ENCODE measurements around the gene CAMP. TPM values are rescaled to one million over a fixed set of nuclear protein-coding genes. Genes with fewer than 3 reads are reported as not detected.

CAMP gene
- total and polyA plus RNA-seq, 2 of the 13 experiments (the other 11 are each of a cell fraction or from before 2014, with no cell fraction given) = not detected

DNA sequence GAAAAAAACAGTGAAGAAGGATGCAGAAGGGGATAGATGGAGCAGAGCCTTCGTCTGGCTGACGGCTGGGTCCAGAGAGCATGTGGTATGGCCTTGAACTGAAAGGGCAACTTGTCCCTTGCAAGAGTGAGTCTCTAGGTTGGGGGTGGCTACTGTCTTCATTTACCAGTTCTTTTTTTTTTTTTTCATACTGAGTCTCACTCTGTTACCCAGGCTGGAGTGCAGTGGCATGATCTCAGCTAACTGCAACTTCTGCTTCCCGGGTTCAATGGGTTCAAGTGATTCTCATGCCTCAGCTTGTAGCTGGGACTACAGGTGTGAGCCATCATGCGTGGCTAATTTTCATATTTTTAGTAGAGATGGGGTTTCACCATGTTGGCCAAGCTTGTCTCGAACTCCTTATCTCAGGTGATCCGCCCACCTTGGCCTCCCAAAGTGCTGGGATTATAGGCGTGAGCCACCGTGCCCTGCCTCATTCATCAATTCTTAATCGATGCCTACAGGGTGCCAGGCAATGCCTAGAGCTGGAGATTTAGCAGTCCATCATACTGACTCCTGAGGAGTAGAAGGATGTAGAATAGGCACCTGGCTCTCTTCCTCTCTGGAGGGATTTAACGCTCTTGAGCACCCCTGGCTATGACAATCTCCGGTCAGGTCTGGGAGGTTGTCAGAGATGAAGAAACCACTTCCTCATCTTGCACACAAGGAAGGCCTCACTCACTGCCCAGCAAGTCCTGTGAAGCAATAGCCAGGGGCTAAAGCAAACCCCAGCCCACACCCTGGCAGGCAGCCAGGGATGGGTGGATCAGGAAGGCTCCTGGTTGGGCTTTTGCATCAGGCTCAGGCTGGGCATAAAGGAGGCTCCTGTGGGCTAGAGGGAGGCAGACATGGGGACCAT, at the start of gene CAMP (continued):
- TF ChIP-seq ZNF230 (CRISPR knock-in tag; IDR thresholded peaks at IDR 0.05) (no peak), ZNF547 (CRISPR knock-in tag; IDR thresholded peaks at IDR 0.05) (no peak), ZSCAN20 (CRISPR knock-in tag; IDR thresholded peaks at IDR 0.05; ENCODE audit: borderline replicate concordance) (no peak), ZNF292 (CRISPR knock-in tag; IDR thresholded peaks at IDR 0.05; ENCODE audit: borderline replicate concordance, low read depth) (no peak), ZNF225 (CRISPR knock-in tag; IDR thresholded peaks at IDR 0.05) (no peak), ZNF160 (CRISPR knock-in tag; IDR thresholded peaks at IDR 0.05) (no peak), FLYWCH1 (CRISPR knock-in tag; IDR thresholded peaks at IDR 0.05) (no peak), ZNF337 (CRISPR knock-in tag; IDR thresholded peaks at IDR 0.05; ENCODE audit: borderline replicate concordance, low read depth) (no peak), MAFK (conservative IDR thresholded peaks at IDR 0.05 in 1 of 2, IDR thresholded peaks at IDR 0.05 in 1 of 2; ENCODE audit: low read length in 2 of 2) (no peak)
- TF ChIP-seq, protein P1, sequence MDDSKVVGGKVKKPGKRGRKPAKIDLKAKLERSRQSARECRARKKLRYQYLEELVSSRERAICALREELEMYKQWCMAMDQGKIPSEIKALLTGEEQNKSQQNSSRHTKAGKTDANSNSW (CRISPR knock-in tag; IDR thresholded peaks at IDR 0.05; ENCODE audit: borderline replicate concordance) = no peak
- TF ChIP-seq, protein P2, sequence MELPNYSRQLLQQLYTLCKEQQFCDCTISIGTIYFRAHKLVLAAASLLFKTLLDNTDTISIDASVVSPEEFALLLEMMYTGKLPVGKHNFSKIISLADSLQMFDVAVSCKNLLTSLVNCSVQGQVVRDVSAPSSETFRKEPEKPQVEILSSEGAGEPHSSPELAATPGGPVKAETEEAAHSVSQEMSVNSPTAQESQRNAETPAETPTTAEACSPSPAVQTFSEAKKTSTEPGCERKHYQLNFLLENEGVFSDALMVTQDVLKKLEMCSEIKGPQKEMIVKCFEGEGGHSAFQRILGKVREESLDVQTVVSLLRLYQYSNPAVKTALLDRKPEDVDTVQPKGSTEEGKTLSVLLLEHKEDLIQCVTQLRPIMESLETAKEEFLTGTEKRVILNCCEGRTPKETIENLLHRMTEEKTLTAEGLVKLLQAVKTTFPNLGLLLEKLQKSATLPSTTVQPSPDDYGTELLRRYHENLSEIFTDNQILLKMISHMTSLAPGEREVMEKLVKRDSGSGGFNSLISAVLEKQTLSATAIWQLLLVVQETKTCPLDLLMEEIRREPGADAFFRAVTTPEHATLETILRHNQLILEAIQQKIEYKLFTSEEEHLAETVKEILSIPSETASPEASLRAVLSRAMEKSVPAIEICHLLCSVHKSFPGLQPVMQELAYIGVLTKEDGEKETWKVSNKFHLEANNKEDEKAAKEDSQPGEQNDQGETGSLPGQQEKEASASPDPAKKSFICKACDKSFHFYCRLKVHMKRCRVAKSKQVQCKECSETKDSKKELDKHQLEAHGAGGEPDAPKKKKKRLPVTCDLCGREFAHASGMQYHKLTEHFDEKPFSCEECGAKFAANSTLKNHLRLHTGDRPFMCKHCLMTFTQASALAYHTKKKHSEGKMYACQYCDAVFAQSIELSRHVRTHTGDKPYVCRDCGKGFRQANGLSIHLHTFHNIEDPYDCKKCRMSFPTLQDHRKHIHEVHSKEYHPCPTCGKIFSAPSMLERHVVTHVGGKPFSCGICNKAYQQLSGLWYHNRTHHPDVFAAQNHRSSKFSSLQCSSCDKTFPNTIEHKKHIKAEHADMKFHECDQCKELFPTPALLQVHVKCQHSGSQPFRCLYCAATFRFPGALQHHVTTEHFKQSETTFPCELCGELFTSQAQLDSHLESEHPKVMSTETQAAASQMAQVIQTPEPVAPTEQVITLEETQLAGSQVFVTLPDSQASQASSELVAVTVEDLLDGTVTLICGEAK (IDR thresholded peaks at IDR 0.05) = no peak
- TF ChIP-seq, protein P2 (CRISPR knock-in tag; IDR thresholded peaks at IDR 0.05) = no peak
- TF ChIP-seq, protein P3, sequence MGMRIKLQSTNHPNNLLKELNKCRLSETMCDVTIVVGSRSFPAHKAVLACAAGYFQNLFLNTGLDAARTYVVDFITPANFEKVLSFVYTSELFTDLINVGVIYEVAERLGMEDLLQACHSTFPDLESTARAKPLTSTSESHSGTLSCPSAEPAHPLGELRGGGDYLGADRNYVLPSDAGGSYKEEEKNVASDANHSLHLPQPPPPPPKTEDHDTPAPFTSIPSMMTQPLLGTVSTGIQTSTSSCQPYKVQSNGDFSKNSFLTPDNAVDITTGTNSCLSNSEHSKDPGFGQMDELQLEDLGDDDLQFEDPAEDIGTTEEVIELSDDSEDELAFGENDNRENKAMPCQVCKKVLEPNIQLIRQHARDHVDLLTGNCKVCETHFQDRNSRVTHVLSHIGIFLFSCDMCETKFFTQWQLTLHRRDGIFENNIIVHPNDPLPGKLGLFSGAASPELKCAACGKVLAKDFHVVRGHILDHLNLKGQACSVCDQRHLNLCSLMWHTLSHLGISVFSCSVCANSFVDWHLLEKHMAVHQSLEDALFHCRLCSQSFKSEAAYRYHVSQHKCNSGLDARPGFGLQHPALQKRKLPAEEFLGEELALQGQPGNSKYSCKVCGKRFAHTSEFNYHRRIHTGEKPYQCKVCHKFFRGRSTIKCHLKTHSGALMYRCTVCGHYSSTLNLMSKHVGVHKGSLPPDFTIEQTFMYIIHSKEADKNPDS (CRISPR knock-in tag; IDR thresholded peaks at IDR 0.05) = no peak
- TF ChIP-seq, protein P4, sequence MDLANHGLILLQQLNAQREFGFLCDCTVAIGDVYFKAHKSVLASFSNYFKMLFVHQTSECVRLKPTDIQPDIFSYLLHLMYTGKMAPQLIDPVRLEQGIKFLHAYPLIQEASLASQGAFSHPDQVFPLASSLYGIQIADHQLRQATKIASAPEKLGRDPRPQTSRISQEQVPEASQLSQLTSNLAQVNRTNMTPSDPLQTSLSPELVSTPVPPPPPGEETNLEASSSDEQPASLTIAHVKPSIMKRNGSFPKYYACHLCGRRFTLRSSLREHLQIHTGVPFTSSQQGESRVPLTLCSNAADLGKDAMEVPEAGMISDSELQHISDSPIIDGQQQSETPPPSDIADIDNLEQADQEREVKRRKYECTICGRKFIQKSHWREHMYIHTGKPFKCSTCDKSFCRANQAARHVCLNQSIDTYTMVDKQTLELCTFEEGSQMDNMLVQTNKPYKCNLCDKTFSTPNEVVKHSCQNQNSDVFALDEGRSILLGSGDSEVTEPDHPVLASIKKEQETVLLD (CRISPR knock-in tag; IDR thresholded peaks at IDR 0.05; ENCODE audit: low read depth) = no peak

Measured in HepG2 (cell line).